Kidney tubule cell (primary cell): Measurements from ENCODE around the gene SYTL3.
"Not testable (repeated sequence)": the region's sequence is repeated elsewhere in the genome, so short reads cannot be mapped to it uniquely, and the experiment has no call there.

Source experiments
- DNase-seq: peaks from one replicate; pipeline ENCODE4 v3.0.0-alpha.2; 2018; ENCODE audit warnings: low spot score

The SYTL3 gene

DNA sequence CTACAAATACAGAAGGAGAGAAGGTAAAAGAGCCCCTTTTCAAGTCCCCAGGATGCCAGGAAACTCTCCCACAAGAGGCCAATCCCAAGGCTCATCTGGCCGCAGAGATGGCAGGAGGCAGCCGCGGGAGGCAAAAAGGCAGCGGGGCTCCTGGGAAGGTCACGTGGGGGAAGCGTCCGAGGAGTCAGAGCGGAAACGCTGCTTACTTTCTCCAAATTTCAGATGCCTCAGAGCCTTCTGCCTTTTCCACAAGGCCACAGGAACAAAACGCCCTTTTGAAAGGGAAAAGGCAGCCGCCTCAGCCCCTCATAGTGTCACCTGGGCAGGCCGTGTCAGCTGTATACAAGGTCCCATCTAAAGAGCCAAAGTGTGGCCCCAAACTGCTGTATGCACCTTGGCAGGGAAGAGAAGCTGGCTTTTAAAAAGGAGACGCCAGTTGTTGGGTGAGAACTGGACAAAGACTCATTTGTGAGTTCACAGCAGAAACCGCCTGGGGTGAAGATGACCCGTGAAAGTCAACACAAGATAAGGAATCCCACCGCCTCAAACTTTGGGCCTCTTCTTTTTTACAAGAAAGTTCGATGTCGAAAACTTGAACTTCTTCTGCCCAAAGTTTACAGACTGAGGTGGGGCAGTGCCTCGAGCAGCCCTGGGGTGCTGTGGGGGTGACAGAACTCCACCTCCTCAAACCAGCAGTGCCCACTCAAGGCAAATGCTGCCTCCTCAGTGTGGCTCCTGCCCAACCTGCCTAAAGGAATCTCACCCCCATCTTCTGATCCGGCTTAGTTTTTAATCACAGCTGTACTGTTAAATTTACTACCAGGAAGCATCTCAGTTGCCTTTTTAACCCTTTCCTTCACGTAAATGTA, 124.0 kb downstream of the SYTL3 start:
- DNase-seq: no peak

DNA sequence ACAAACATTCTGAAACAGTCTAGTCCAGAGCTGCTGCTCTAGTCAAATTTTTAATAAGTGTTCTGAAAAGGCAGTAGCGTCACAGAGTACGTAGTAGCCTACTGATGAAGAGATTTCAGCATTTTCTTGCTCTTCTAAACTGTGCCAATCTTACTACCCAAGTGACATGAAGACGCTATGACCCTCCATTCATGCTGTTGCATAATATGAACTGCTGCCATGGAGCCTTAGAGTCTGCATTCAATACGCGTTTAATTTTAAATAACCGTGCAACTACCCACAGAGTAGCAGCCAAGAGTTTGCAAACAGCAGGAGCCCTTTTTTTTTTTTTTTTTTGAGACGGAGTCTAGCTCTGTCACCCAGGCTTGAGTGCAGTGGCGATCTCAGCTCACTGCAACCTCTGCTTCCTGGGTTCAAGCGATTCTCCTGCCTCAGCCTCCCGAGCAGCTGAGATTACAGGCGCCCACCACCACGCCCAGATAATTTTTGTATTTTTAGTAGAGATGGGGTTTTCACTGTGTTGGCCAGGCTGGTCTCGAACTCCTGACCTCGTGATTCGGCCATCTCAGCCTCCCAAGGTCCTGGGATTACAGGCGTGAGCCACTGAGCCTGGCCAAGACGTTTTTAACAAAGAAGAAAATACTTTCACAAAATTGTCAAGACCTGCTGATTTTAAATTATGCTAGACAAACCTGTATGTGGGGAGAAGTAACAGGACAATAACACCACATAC, 125.0 kb downstream of the SYTL3 start:
- no peak for DNase-seq

- no peak for DNase-seq
Measured at GRCh38 chr6:158775832-158776231, 126.0 kb downstream of the SYTL3 start.

DNA sequence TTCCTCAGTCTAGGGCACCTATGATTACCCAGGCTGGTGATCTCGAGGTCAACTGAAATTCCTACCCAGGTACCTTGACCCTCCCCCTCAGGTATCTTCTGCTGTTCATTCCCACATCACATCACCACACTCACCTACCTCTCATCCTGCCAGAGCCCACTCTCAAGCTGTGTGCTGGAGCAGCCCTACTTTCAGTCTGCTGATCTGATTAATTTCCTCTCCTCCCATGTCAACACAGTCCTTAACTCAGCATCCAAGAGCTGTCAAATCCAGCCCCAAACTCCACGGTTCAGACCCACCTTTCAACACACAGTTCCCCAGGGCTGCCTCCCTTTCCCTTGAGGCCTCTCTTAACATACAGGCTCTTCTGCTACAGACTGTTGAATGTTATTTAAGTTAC, 126.9 kb downstream of the SYTL3 start:
- DNase-seq: no peak

GRCh38 chr6:158777510-158777909, 127.7 kb downstream of the SYTL3 start:
- DNase-seq: no peak

DNA sequence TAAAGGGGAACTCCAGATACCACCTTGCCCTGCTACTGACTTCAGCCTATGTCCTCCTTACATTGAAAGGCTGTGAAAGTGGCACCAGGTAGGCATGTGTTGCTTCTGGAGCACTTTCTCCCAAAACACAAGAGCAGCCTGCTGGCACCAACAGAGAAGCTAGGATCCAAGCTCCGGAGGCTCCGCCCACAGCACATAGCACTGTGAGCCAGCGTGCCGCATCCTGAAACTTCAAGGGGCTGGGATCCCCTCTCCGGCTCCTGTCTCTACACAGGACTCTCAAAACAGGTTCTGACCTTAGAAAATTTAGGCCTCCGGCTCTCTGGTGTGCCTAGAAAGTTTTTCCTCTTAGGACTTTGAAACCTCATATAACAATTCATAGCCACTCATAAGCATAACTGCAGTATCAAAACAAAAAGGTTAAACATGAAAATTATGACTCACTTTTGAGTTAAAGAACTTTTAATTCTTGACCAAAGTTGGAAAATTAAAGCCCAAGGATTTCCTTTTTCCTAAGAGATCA, 128.2 kb downstream of the SYTL3 start:
- no peak for DNase-seq

GRCh38 chr6:158780246-158780884, 130.5 kb downstream of the SYTL3 start:
- DNase-seq: no peak

DNA sequence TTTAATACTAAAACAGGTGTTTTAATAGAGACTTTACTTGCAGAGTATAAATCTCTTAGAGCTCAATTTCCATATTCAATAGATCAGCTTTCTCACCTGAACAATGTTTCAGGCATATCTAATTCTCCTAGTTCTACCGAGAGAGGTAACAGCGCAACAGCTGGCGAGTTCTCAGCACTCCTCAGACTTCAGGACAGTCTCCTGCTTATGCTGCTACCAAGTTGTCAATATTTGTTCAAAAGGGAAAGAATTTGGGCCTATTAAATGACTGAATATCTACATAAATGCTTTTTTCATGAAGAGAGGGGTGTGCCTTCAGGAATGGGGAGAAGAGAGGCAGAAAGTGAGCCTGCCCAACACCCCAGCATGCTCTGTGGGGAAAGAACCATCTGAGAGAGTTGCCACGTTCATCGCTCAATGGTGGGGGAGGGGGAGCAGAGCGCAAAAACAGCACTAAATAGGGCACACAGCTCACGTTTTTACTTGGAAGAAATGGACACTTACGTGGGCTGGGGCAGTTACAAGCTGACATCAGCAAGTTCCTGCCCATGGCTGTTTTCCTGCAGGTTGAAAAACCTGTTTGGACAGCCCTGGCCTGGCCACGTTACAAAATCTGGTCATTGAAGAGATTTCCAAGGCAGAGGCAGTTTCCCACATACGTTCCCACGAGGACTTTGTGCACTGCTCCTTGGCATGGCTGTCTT, 131.3 kb downstream of the SYTL3 start:
- no peak for DNase-seq

DNA sequence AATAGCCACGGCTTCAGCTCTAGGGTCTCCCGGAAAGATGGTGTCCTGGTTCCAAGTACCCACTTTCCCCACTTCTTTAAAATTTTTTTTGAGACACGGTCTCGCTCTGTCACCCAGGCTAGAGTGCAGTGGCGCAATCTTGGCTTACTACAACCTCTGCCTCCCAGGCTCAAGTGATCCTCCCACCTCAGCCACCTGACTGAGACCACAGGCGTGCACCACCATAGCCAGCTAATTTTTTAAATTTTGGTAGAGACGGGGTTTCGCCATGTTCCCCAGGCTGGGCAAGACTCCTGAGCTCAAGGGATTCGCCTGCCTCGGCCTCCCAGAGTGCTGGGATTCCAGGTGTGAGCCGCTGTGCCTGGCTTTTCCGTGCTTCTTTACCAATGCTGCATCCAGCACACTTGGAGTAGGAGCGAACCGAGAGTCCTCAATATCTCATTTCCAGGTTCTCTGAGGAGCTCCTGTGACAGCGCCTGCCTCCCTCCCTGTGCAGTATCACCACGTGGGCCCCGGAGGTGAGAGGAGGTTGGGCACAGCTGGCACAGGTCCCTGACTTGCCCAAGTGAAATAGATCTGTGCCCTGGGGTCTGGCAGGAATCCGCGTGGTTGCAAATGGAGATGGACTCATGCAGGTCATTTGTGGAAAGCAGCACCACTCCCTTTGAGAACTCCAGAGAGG, 132.0 kb downstream of the SYTL3 start:
- no peak for DNase-seq

- DNase-seq: no peak
Measured at GRCh38 chr6:158782432-158783166, 132.7 kb downstream of the SYTL3 start.

DNA sequence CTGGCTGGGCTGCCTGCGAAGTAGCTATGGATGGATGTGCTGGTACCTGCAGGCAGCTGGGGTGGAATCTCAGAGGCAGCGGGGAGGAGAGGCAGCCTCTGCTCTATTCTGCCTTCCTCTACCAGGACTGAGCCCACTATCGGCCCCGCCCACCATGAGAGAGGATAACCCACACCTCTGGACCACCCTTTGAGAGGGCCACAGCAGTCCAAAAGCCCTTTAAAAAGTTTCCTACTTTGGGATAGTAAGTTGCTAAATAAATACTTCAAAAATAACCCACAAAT, 133.3 kb downstream of the SYTL3 start:
- no peak for DNase-seq

- DNase-seq: no peak
Measured at GRCh38 chr6:158783851-158784250, 134.0 kb downstream of the SYTL3 start.

GRCh38 chr6:158784505-158784904, 134.7 kb downstream of the SYTL3 start:
- peak; percentile 97 for DNase-seq

- DNase-seq: peak; percentile 68
Measured at GRCh38 chr6:158785036-158785435, 135.2 kb downstream of the SYTL3 start.

DNA sequence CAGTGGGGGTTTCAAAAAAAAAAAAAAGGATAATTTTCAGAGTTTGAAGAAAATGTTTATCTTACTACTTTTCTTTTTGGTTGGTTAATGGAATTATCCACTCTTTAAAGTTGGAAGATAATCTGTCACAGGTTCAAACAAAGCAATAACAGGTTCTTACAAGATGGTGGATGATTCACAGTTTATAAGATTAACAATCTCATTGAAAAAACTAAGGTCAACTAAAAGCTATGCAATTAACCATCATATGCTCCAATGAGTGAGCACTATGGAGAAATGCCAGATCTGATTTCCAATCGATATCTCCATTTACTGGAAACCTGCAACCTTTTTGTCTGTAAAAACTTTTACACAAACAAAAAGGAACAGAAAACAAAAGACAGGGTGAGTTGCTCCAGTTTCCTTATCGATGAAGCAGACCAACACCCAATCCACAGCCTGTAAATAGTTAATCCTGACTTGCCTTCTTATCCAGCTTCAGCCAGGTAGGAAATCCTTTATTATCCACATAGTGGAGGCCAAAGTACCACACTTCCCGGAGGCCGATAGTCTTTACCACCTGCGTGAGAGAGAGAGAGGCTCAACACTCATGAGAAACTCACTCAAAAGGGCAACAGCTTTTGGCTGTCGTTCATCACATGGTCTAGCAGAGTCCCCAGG, 136.9 kb downstream of the SYTL3 start:
- DNase-seq: no peak

- DNase-seq: no peak
Measured at GRCh38 chr6:158787395-158787794, 137.5 kb downstream of the SYTL3 start.

- no peak for DNase-seq
Measured at GRCh38 chr6:158789115-158789917, 139.5 kb downstream of the SYTL3 start.

GRCh38 chr6:158791274-158791855, 141.5 kb downstream of the SYTL3 start:
- DNase-seq: no peak

DNA sequence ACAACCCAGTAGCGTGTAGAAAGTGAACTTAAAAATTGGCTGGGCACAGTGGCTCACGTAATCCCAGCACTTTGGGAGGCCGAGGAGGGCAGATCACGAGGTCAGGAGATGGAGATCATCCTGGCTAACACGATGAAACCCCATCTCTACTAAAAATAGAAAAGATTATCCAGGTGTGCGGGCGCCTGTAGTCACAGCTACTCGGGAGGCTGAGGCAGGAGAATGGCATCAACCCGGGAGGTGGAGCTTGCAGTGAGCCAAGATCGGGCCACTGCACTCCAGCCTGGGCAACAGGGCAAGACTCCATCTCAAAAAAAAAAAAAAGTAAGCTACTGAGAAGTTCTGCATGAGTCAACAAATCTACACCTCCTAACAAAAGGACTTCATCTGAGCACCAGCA, 142.7 kb downstream of the SYTL3 start:
- not testable (repeated sequence) for DNase-seq
